GM23248 (cell line): ENCODE data around the gene GRIP1.

ENCODE experiments used
- EZH2 ChIP-seq: fragments of 200-600 bp; sonication (generic); IDR thresholded peaks from 2 replicates; pipeline ENCODE4 v1.6.1; 2018; ENCODE audit warnings: antibody characterized with exemption, mild to moderate bottlenecking; ENCODE audit not compliant: insufficient read depth, poor library complexity, severe bottlenecking
- EZH2phosphoT487 ChIP-seq: fragments of 200-600 bp; sonication (generic); IDR thresholded peaks from 2 replicates; pipeline ENCODE4 v1.6.1; 2018; ENCODE audit warnings: antibody characterized with exemption, moderate library complexity, mild to moderate bottlenecking, low read depth; ENCODE audit not compliant: insufficient read depth

- TF ChIP-seq EZH2phosphoT487 (no peak), EZH2 (no peak)
These were observed 16.7 kb downstream of the GRIP1 start for GRCh38 chr12:66662179-66662578.
